HG03354 (cell line): Measurements from ENCODE around the gene OLFML2A.

Experiments used
- ATAC-seq: cut with Tn5 transposase; IDR thresholded peaks from one replicate; pipeline ENCODE4 v1.9.1; 2021; ENCODE audit warnings: mild to moderate bottlenecking; ENCODE audit not compliant: unreplicated experiment, poor library complexity, severe bottlenecking

Gene OLFML2A

DNA sequence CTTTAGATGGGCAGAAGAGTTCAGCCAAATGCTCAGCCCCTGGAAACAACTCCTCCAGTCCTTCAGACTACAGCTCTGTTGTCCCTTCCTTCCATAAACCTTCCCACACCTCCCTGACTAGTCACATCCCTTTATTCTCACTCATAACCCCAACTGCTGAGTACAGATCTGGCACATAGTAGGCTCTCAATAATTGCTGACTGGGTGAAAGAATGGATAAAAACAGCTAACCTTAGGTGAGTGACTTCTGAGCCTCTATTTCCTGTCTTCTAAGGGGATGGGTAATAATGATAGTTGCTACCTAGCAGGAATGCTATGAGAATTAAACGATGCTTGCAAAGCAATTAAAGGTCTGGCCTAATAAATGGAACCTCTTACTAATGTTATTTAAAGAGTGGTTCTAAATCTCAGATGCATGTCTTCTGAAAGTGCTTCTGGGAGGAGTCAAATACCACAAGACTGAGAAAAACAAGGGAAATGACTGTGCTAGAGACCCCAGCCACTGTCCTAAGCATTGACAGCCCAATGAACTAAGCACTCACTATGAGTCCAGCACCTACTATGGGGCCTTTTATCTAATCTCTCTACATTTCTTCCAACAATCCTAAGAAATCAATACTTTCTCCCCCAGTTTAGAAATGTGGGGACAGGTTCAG lies 3.3 kb upstream of the OLFML2A start:
- ATAC-seq = no peak

- peak; percentile 32 for ATAC-seq
Measured at GRCh38 chr9:124774129-124774978, 2.6 kb upstream of the OLFML2A start.

DNA sequence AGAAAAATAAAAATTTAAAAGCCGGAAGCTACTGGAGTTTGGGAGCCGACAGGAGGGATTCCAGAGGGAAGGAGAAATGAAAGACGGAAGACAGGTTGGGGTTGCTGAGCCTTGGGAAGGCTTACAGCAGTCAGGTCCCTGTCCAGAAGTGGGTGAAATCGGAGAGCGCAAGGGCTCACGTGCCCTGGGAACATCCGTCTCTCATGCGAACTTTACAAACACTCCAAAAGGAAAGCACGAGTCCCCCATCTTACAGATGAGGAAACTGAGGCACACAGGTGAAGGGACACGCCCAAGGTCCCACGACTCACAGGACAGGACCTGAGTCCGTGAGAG lies 347 bp upstream of the OLFML2A start:
- ATAC-seq = no peak

DNA sequence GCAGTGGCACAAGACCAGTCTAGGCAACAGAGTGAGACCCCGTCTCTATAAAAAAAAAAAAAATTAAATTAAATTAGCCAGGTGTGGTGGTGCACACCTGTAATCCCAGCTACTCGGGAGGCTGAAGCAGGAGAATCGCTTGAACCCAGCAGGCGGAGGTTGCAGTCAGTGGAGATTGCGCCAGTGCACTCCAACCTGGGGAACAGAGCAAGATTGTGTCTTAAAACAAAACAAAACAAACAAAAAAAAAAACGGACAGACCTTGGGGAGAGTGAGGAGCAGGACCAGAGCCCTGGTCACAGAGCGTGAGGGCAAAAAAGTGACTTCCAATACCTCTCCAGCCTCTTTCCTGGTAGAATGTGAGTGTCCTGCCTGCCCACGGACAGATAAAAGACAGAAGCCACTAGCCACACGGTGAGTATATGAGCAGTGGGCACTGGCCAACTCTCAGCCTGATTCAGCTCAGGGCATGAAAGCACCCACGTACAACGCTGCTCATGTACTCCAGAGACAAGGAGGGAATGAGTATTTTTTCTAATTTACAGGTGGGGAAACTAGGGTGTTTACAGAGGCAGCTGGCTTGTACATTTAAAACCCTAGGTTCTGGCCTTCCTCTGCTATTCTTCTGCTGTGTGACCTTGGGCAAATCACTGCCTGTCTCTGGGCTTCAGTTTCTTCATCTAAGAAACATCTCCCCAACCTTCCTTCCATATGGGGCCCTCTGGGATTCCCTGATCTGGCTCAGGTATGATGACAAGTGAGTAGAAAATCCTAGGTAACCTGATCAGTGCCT lies 1.8 kb downstream of the OLFML2A start:
- ATAC-seq = no peak

DNA sequence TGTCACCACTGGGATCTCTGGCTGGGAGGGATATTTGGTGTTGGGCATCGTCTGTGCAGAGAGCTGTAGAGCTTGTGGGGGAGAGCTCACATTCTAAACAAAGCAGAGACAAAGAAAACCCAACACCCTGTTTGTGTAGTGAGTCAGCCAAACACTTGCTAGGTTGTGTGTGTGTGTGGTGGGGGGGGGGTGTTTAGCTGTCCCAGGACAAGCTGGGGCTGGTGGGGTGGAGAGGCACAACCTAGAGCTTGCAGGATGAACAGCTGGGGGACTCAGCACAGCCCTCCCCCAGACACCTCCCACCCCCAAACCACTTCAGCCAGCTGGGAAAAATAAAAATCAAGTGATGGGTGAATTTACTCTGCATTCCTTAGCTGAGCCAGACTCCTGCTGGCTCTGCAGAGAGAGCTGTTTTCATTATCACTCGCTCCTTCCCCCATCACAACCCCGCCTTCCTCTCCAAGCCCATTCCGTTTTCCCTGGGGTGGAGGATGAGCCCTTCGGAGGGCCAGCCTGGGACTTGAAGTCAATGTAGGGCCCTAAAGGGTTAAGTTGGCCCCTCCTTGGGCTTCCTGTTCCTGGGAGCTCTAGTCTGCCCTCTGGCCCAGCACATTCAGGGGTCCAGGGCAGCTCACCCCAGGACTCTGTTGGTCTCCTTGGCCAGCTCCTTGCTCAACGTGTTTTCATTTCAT lies 2.6 kb downstream of the OLFML2A start:
- ATAC-seq = no peak

GRCh38 chr9:124780060-124780756 lies 3.3 kb downstream of the OLFML2A start:
- no peak for ATAC-seq

GRCh38 chr9:124780757-124781151 lies 3.8 kb downstream of the OLFML2A start:
- no peak for ATAC-seq

DNA sequence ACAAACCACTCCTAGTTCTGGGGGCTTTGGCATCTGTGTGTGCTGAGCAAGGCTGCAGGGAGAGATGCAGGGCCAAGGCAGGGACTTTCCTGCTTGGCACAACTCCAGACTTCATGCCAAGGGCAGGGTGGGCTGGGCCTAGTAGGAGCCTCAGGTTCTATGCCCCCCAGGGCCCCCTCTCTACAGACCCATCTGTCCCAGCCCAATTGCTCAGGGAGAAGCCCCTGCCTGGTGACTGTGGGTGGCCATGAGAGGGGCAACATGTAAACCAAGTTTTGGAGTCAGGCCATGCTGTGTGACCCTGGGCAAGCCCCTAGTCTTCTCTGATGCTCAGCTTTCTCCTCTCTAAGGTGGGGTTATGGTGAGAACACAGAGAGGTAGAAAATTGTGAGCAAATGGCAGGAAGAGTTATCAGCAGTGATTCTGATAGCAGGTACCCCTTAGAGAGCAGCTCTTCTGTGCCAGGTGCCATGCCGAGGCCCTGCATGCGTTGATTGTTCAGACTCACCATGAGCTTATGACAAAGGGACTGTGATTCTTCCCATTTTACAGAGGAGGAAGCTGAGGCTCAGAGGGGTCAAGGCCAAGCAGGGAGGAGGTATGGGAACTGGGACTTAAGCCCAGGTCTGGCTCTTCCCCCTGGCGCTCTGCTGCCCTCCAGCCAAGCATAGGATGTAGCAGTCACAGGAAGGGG lies 5.2 kb downstream of the OLFML2A start:
- no peak for ATAC-seq

DNA sequence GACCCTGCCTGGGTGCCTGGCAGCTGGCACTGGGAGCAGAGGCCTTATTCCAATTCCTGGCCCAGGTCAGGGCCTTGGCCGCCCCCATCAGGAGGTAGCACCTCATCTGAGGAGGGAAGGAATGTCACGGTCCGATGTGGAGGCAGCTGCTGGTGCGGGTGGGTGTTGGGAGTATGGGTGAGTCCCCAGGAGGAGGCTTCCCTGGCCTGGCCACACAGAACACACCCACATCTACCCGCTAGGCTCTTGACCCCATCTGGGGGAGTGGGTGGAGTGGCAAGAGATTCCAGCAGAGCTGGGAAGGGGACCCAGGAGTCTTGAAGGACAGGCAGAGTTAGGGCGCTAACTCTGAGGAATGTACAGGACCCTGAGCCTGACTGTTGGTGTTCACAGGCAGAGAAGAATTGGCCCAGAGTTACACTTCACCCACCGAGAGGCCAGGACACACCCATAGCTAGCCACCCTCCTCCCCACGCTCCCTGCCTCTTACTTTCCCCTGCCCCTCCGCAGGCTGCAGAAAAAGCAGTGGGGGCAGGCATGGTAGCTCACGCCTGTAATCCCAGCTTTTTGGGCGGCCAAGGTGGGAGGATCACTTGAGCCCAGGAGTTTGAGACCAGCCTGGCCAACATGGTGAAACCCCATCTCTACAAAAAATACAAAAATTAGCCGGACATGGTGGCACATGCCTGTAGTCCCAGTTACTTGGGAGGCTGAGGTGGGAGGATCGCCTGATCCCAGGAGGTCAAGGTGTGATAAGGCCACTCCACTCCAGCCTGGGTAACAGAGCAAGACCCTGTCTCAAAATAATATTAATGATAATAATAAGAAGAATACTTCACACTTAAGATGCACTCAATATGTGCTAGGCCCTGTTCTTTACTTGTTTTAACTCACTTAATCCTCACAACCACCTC lies 6.0 kb downstream of the OLFML2A start:
- ATAC-seq = no peak

GRCh38 chr9:124783830-124784229 lies 6.9 kb downstream of the OLFML2A start:
- ATAC-seq = no peak

- no peak for ATAC-seq
Measured at GRCh38 chr9:124784509-124784908, 7.6 kb downstream of the OLFML2A start.

DNA sequence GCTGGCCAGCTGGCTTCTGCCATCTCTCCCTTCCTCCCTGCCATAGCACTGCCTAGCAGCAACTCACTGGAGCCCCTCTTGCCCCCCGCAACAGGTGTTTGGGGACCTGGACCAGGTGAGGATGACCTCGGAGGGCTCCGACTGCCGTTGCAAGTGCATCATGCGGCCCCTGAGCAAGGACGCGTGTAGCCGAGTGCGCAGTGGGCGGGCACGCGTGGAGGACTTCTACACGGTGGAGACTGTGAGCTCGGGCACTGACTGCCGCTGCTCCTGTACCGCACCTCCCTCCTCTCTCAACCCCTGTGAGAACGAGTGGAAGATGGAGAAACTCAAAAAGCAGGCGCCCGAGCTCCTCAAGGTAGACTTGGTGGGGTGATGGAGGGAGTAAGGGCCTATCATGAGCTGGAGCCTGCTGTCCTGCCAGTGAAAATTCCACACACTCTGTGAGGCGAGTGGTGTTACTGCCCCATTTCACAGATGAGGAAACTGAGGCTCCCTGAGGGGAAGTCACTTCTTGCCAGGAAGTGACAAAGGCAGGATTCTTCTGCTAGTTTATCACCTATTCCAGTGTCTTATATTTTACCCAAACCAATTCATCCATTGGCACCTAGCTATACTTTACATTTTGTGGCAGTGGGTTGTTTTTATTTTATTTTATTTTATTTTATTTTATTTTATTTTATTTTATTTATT lies 10.1 kb downstream of the OLFML2A start:
- ATAC-seq = no peak

- no peak for ATAC-seq
Measured at GRCh38 chr9:124788542-124789217, 11.7 kb downstream of the OLFML2A start.

- ATAC-seq = no peak
Measured at GRCh38 chr9:124789531-124789930, 12.6 kb downstream of the OLFML2A start.

DNA sequence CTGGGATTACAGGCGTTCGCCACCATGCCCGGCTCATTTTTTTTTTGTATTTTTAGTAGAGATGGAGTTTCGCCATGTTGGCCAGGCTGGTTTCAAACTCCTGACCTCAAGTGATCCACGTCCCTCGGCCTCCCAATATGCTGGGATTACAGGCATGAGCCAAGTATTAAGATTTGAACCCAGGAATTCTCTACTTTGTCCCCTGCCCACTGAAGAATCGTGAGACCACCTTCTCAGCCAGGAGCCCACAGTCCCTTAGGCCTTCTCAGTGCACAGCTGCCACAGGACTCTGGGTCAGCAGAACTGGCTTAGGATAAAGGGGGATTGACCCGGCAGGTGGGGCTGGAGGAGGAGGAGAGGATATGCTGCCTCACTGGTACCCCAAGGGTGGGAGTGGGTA lies 13.4 kb downstream of the OLFML2A start:
- no peak for ATAC-seq

GRCh38 chr9:124790801-124791505 lies 14.0 kb downstream of the OLFML2A start:
- ATAC-seq = no peak
